Iris pigment epithelial cell (primary cell): ENCODE results near the gene RBM20.
"Not testable (repeated sequence)": the region's sequence is repeated elsewhere in the genome, so short reads cannot be mapped to it uniquely, and the experiment has no call there.

ENCODE experiments used
- DNase-seq: peaks from one replicate; pipeline ENCODE4 v3.0.0-alpha.2; 2011; ENCODE audit warnings: low read depth

The RBM20 gene

DNA sequence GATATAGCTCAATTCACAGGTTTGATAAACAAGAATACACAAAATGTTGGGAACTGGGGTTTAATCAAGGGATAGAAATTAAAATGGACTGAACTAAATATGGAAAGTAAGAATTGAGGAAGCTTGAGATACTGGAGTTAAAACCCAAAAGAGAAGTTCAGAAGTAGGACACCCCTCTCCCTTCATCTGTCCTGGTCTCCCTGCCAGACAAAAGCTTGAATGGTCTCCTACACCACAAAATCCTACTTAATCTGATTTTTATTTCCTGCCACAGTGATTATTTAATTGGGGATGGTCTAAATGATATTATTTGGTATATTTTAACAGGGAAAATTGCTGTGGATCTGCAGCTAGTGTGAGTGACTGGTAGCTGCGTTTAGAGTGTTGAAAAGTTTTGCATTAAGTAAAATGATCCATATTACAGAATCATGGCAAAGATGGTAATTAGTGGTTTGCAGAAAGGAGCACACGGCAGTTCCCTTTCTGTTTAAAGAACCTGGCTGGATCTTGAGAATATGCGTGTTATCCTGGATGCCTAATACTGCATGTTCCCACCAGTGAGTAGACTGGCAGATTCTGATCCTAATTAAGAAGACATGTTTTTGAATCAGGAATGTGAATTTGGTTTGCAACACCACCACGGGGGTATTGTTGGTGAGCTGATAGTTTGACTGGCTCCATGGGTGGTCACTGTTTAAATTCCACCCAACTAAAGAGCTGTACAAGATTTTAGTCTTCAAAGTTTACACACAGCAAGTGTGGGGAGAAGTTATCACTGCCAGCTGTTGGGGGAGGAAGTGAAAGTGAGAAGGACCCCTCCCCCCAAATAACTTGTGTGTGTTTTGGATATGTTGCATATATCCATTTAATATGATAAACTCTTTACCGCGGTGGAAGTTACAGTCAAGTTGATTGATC is 5.5 kb downstream of the RBM20 start:
- no peak for DNase-seq

DNA sequence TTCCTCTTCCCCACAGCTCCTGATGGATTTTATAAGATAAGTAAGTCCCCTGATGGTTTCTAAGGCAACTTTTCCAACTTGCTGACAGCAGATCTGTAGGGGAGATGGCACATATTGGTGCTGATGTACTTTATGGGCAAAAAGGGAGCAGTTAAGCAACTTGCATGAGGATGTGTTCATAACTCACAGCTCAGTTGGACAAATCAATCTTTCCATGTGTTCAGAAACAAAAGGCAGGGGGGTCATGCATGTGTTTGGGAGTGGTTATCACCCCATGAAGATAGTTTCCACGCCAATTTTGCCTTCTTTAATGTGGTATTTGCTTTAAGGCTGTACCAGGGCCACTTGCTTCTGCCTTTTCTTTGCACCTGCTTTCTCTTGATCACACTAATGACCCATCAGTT is 6.1 kb downstream of the RBM20 start:
- no peak for DNase-seq

DNA sequence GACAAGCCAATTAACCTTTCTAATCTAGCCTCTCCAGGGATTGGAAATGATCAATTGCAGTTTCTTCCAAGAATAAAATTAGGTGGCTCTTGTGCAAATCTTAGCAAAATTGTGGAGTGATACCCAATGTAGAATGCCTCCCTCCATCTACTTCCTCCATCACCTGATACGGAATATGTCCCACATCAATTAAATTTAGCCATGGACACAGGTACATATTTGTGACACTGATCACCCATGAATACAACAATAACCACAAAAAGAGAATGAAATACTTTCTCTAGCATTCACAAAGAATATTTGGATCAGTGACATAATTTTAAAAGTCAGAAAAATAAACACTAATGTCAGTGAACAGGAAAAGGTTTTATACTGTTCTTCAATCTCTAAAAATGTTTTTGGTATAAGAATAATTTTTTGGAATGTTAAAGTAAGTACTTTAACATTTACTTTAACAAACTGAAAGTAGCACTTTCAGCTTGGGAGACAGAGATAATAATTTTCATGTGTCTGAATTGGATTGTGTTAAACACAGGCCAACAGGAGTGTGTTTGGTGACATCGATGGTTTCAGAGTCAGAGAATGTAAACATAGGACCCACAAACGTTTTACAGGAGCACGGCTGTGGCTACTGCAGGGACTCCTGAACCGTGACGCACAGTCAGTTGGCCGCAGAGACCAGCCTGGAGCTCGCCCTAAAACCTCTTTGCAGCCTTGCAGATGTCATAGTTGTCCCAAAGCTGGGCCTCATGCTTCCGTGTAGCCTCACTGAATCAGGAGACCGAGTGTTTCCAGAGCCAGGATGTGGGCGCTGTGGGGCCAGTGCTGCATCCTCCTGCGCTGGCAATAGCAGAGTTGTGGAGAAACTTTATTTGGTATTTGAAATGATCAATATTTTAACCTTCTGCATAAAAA is 7.2 kb downstream of the RBM20 start:
- peak; percentile 83 for DNase-seq

DNA sequence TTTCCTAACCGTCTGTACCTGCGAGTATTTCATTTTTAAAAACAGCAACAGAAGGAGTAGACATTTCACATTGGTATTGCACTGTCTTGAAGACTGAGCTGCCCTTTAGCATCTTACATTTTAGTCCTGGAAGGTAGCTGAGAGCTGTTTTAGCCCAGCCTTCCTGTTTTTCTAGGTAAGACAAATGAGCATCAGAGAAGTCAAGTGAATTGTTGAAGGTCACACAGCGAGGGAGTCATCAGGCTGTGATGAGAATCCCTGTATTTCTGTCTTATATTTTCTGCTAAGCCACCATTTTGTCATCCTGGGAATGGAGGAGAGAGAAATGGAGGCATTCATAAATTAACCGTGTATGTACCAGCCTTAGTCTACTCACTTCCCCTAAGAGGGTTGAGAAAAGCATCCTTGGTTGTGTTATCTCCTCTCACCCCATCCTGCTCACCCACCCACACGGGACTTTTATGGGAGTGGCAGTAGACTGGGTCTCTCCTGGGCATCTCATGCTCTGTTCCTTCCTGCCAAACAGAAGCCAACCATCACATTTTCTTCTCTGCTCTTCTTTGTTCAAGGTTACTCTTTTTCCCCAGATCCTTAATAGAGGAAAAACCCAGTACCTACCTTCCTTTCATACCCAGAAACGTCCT is 8.5 kb downstream of the RBM20 start:
- DNase-seq = no peak

DNA sequence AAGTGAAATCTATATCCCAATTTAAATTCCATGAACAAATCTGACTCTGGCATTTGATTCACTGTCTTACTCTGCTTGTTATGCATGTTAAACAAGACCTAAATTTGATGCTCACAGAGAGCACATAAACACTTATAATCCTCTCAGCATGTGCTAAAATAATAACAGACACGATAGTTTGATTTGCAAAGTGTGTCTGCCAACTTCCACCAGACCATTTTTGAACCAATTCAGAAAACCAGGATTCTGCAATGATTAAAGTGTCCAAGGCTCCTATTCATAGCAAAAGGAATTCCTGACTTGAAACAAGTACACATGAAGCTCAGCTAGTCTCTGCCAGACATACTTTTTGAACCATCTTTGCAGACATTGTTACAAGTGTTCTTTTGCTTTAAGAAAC is 11.2 kb downstream of the RBM20 start:
- no peak for DNase-seq

DNA sequence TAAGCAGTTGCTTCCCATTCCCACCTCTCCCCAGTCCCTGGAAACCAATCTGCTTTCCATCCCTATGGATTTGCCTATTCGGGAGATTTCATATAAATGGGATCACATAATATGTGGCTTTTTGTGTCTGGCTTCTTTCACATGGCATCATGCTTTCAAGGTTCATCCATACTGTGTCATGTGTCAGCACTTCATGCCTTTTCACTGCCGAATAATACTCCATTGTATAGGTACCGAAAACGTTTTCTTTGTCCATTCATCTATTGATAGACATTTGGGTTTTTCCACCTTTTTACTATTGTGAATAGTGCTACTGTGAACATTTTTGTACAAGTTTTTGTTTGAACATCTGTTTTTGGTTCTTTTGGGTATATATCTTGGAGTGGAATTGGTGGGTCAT is 12.5 kb downstream of the RBM20 start:
- DNase-seq = no peak

DNA sequence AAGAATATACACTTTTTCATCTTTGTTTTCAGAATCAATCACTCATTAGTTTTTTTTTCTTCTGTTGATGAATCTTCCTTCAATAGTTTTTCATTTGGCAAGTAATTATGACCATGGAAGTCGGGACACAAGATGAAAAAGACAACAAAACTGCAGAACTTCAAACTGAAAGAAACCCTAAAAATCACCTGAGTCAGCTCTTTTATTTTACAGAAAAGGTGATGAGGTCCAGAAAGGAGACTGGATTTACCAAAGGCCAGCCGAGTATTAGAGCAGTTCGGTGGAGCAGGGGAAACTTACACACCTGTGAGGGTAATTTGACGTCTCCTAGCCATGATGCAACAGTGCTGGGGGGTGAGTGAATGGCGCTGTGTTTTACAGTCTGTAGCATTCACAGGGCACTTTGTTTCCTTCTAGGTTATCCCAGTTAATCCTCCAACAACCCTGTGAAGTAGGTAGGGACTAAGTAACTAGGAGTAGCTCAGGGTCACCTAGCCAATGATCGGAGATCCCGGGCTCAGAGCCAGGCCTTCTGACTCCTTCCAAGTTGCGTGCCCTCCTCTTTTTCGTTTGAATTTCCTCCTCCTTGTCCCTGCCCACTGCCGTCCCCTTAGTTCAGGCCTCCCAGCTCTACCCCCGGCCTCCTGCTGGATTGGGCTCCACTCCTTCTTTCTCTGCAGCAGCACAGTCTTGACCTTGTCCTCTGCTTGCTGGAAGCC is 14.0 kb downstream of the RBM20 start:
- DNase-seq = no peak

DNA sequence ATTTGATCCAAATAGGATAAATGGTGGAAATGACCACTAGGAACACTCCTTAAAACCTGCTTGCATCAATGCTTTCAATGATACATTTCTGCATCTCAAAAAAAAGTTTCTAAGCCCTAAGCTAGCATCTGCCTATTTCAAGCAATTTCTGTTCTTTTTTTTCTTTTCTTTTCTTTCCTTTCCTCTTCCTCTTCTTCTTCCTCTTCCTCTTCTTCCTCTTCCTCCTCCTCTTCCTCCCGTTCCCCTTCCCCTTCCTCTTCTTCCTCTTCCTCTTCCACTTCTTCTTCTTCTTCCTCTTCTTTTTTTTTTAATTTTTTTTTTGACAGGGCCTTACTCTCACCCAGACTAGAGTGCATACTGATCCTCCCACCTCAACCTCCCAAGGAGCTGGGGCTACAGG is 15.4 kb downstream of the RBM20 start:
- no peak for DNase-seq

DNA sequence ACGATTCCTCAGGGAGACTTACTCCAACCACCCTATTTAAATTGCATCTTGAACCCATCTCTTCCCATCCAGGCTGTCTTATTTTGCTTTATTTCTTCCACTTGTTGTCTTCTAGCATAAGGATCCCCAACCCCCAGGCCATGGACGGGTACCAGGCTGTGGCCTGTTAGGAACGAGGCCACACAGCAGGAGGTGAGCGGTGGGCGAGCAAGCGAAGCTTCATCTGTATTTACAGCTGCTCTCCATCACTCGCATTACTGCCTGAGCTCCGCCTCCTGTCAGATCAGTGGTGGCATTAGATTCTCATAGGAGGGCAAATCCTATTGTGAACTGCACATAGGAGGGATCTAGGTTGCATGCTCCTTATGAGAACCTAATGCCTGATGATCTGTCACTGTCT is 16.2 kb downstream of the RBM20 start:
- DNase-seq = not testable (repeated sequence)

DNA sequence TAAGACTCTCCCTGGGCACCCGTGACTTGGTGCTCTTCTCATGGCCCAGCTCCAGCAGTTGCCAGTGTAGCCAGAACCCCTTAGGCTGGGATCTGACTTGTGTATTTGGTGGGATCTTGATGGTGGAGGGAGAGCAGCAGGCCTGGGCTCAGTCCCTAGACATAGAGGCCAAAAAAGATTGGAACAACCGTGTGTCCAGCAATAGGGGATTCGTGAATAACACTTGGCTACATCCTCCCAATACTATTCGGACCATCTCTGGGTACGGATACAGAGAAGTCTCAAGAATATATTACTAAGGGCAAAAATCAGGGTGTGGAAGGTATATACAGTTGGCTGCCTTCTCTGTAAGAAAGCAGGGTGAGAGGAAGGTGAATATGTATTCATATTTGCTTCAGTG is 17.2 kb downstream of the RBM20 start:
- DNase-seq = no peak

DNA sequence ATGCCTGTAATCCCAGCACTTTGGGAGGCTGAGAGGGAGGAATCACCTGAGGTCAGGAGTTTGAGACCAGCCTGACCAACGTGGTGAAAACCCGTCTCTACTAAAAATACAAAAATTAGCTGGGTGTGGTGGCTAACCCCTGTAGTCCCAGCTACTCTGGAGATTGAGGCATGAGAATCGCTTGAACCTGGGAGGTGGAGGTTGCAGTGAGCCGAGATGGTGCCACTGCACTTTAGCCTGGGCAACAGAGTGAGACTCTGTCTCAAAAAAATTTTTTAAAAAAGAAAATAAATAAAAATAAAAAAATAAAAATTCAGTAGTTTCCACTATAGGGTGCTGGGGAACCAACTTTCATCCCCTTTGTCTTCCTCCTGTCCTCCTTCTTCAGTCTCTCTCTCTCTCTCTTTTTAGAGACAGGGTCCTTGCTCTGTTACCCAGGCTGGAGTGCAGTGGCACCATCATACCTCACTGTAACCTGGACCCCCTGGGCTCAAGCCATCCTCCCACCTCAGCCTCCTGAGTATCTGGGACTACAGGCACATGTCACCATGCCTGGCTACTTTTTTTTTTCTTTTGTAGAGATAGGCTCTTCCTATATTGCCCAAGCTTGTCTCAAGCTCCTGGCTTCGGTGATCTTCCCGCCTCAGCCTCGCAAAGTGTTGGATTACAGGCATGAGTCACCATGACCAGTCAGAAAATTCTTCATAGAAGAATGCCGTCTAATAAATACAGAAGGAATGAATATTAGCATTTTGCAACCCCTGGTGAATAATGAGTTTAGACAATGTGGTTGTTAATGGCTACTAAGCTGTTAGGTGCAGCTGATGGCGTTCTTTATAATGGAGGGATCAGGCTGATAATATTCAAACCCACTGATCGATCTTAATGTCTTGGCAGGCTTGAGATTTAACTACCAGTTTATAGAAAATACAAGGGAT is 20.6 kb downstream of the RBM20 start:
- DNase-seq = peak; percentile 98

DNA sequence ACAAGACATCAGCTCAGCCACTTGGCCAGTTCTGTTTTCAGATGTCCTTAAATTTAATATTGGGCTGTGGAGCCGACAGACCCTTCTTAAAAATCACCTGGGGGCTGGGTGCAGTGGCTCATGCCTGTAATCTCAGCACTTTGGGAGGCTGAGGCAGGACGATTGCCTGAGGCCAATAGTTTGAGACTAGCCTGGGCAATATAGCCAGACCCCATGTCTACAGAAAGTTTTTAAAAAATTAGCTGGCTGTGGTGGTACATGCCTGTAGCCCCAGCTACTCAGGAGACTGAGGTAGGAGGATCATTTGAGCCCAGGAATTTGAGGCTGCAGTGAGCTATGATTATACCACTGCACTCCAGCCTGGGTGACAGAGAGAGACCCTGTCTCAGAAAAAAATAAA is 22.1 kb downstream of the RBM20 start:
- not testable (repeated sequence) for DNase-seq

DNA sequence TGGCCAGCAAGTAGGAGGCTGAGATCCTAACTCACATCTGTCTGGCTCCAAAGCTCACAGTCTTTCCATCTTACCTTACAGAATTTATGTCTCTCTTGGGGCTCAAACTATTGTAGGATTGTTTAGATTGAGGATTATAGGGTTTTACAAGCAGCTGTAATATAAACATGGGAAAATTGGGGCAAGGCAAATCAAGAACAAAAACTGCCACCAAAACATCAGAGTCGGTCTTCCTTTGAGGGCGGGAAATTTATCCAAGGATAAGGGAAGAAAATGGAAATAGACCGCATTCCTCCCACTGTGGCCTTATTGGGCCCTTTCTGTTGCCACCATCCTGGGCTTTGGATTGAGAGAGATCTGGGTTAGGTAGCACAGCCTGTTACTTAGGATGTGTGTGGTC is 22.5 kb downstream of the RBM20 start:
- no peak for DNase-seq

DNA sequence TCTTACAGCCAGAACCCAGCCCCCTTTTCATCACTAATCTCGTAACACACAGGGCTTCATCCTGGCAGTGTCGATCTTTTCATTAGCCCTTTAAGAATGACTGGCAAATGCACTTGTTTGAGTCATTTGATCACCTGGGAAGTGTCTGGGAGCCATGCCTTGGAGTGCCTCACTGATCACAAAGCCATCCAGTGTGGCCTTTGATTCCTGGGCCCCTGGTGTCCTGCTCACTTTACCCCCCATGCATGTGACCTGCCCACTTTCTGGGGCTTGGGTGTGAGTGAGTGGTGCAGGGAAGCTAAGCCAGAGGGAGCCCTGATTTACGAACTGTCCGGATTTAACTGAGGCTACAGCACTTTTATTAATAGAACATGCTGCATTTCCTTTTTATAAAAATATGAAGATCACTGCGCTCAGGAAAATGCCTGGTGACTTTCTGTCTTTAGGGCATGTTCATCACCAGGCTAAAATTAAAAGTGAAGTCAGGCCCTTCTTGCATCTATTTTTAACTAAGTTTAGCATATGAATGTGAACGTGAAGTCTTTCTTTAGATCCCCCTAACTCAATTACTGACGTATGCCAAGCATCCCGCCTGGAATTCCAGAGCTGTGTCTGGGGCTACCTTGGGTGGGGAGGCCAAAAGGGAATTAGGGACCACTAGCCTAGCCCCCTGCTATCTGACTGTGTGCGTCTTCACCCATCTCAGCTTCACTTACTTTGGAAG is 23.6 kb downstream of the RBM20 start:
- no peak for DNase-seq

DNA sequence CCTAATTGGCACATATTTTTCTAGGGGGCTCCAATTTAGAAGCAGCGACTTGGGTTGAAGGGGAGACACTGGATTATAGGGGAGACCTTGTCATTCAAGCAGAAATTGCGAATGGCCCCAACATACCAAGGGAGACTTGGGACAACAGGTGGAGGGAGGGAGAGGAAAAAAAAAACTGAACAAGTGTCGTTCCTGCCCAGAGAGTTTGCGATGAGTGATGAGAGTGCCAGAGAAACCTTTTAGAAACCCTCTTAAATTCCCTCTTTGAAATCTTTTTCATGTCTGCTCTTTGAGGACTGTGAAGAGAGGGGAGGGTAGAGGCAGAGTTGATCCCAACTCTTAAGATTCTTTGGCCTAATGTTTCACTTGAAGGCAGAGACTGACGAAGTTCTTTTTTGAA is 24.3 kb downstream of the RBM20 start:
- no peak for DNase-seq

DNA sequence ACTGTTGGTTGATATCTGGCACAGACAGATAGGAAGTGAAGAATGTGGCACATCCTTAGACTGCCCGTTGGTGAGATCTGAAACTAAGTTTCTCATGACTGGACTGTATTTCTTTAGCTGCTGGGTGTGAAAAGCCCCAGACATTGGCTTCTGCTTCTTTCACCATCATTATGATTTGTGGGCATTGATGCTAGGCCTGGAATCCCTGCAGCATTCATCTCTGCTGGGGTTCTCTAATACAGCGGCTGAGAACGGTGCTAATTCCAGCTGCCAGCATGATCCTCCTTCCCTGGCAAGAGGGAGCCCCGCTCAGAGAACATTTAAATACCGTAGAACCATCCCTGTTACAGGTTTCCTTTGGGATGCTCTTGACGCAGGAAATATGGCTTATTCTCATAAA is 26.2 kb downstream of the RBM20 start:
- DNase-seq = no peak

DNA sequence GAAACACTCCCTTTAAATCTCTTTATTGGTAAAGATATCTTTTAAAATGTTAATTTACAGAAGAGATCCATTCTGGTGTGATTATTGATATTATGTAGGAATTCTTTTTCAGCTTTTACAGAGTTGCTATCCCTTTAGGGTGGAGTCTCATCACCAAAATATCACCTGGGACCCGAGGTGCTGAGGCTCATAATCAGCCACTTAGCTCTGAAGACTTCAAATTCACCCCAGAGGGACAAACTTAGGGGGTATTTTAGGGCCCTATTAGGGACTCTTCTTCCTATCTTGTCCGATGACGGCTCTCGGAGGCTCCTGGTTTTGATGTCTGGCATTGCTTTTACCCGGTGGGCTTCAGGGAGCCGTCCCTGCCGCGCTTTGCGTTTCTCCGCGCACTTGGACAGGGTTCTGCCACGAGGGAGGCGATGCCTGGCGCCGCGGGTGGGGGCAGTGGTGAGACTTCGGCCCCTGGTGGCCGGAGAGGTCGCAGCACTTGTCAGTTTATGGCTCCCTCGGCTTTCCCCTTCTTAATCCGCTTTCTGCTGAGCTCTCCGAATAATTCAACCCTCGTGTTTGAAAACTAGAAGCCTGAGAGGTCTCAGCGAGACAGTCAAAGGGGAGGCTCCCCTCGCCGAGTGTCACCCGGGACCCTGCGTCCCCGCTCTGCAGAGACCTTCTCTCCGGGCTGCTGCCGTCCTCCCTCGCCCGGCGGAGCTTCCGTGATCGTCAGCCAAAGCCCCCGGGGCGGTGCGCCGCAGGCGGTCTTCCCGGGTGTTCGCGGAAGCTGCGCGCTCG is 27.8 kb downstream of the RBM20 start:
- peak; percentile 77 for DNase-seq

DNA sequence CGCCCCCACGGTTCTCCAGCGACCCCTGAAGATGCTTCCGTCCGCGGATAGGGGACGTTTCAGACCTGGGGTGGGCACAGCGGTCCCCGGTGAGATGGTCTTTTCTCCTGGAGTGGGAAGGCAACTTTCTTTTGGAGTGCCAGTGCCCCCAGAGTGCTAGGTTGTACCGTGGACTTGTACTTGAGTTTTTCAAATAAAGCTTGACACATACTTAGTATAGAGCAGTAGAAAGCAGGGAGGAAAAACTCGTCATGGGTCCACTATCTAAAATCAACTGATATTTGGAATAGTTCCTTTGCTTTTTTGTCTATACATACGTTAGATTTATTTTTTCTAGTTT is 28.4 kb downstream of the RBM20 start:
- DNase-seq = no peak

DNA sequence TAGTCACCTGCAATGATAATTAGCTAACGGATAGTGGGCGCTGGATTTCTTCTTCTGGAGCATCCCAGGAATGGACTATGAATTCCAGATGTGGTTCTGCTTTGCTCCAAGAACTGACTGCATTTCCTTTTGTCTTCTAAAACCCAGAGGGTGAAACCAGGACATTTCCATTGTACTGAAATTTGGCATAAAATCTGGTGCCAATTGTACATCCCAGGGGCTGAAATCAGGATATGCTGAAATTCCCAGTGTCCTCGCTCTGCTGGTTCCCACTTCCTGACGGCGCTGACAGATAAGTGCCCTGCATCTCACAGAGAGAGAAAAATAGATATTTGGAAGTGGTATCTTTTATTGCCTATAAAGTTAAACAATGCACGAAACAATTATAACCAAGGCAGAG is 31.9 kb downstream of the RBM20 start:
- DNase-seq = no peak
